Measurements from ENCODE around the gene TRPC6.

TRPC6 gene

GRCh38 chr11:101438126-101438525 lies 145.7 kb downstream of the TRPC6 start:
- TF ChIP-seq, protein P1, sequence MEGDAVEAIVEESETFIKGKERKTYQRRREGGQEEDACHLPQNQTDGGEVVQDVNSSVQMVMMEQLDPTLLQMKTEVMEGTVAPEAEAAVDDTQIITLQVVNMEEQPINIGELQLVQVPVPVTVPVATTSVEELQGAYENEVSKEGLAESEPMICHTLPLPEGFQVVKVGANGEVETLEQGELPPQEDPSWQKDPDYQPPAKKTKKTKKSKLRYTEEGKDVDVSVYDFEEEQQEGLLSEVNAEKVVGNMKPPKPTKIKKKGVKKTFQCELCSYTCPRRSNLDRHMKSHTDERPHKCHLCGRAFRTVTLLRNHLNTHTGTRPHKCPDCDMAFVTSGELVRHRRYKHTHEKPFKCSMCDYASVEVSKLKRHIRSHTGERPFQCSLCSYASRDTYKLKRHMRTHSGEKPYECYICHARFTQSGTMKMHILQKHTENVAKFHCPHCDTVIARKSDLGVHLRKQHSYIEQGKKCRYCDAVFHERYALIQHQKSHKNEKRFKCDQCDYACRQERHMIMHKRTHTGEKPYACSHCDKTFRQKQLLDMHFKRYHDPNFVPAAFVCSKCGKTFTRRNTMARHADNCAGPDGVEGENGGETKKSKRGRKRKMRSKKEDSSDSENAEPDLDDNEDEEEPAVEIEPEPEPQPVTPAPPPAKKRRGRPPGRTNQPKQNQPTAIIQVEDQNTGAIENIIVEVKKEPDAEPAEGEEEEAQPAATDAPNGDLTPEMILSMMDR (conservative IDR thresholded peaks at IDR 0.05; ENCODE audit: low read depth, low read length): no peak
- H3K4me3 ChIP-seq (ENCODE audit: low read length): no peak overlapping the region
- DNase-seq (ENCODE audit: low read depth): no peak

DNA sequence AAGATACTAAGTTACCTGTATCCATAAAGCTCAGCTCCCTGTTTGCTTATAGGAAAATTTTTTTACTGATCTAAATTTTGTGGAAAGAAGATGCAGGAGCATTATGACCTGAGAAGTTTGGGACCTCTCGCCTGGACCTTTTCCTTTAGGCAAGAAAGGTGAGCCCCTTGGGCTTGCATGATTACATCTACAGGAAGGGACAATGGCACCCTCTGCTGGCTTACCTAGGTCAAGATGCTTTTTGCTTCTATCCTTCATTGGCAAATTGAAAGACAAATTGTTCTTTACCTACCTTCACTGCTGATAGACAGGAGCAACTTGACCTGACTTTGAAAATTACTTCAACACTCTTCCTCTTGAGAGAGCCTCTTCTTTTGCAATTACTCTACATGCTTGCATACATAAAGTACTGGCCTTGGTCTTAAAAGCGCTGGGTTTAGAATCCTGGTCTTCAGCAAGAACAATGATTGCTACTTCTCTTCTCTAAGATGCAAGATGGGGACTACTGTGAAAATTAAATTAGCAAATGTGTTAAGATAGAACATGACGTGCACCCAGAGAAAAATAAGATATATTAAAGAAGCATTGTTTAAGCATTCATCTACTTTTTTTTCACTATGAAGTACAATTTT lies 147.2 kb downstream of the TRPC6 start:
- DNase-seq (ENCODE audit: low read depth): no peak
- no peak overlapping the region for H3K4me3 ChIP-seq (ENCODE audit: low read length)
- TF ChIP-seq, protein P1 (conservative IDR thresholded peaks at IDR 0.05; ENCODE audit: low read depth, low read length): peak; percentile 87

DNA sequence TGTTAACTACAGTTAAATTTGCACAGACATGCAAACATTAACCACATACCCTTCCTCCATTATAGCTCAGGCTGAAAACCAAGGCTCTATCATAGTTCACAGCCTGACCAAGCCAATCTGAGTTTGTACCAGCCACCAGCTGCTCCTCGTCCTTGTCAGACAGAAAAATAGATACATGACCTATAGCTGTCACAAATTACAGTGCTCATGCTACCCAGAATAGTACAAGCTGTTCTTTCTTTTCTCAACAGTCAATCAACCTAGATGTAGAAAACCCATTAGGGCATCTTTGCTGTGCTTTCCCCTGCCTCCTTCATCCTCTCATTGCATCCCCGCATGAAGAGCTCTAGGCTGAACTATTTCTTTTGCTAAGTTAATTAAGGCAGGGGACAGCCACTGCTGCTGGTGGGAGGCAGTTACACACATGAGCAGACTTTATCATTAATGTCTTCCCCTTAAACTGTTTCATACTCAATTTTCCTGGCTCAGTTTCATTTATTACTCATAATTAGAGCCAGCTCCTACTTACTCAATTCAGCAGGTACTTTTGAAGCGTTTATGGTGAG lies 148.3 kb downstream of the TRPC6 start:
- TF ChIP-seq, protein P1 (conservative IDR thresholded peaks at IDR 0.05; ENCODE audit: low read depth, low read length): no peak
- DNase-seq (ENCODE audit: low read depth): no peak

DNA sequence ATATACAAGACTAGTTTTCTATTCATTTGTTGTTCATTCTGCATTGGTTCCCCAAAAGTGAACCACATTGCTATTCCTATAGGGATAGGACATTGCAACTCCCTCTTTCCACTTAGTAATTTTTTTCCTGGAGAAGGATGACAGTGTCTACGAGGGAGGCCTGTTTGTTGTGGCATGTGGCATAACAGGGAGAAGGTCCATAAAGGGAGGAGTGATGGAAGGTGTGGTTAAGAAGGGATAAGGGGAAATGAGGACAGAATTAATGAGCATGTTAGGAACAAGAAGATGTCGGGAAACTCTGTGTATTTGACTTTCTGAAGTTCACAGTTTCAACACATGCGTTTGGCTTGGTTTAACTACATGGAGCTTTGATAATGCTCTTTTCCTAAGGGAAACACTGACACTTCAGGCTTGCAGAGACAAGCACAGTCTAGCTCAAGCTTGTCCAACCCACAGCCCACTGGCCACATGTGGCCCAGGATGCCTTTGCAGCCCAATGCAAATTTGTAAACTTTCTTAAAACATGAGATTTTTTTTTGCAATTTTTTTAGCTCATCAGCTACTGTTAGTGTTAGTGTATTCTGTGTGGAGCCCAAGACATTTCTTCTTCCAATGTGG lies 149.7 kb downstream of the TRPC6 start:
- TF ChIP-seq, protein P1 (conservative IDR thresholded peaks at IDR 0.05; ENCODE audit: low read depth, low read length): no peak
- no peak for DNase-seq (ENCODE audit: low read depth)

More for the DNA sequence above, 148.3 kb downstream of the TRPC6 start:
- no peak overlapping the region for H3K4me3 ChIP-seq (ENCODE audit: low read length)

GRCh38 chr11:101433151-101433550 lies 150.7 kb downstream of the TRPC6 start:
- DNase-seq (ENCODE audit: low read depth): no peak
- TF ChIP-seq, protein P1 (conservative IDR thresholded peaks at IDR 0.05; ENCODE audit: low read depth, low read length): no peak

More for the DNA sequence above, 149.7 kb downstream of the TRPC6 start:
- no peak overlapping the region for H3K4me3 ChIP-seq (ENCODE audit: low read length)

GRCh38 chr11:101429703-101430540 lies 153.9 kb downstream of the TRPC6 start:
- no peak for DNase-seq (ENCODE audit: low read depth)

More at GRCh38 chr11:101433151-101433550, 150.7 kb downstream of the TRPC6 start:
- no peak overlapping the region for H3K4me3 ChIP-seq (ENCODE audit: low read length)

More at GRCh38 chr11:101429703-101430540, 153.9 kb downstream of the TRPC6 start:
- TF ChIP-seq, protein P1 (conservative IDR thresholded peaks at IDR 0.05; ENCODE audit: low read depth, low read length): no peak
- no peak overlapping the region for H3K4me3 ChIP-seq (ENCODE audit: low read length)

Measured in retinal pigment epithelial cell (primary cell).